Activated T-helper 1 cell treated with anti-CD3 and anti-CD28 coated beads, Interleukin-12 subunit alpha, Interleukin-12 subunit beta, Interleukin-2, Interleukin-4 antibody, amounts not matched to agents 30 ng/mL and 10 ng/mL and 1 ng/mL, durations not matched to agents 14 hours and 24 hours and 36 hours (primary cell): ENCODE measurements around the gene FOXB2. TPM values are rescaled to one million over a fixed set of nuclear protein-coding genes. Genes with fewer than 3 reads are reported as not detected.
A peak's percentile ranks its signal among the peaks of the same experiment; 100 is the strongest.

Experiments
- DNase-seq: peaks from one replicate; pipeline ENCODE4 v3.0.0; 2021; ENCODE audit warnings: low spot score
- H3K27ac Mint-ChIP-seq: one replicate; pipeline ENCODE4 v1.8.0; 2021; ENCODE audit warnings: mild to moderate bottlenecking, mixed read lengths
- H3K27me3 Mint-ChIP-seq: one replicate; pipeline ENCODE4 v1.8.0; 2022; ENCODE audit warnings: mild to moderate bottlenecking, moderate library complexity, mixed read lengths; ENCODE audit not compliant: insufficient read depth
- H3K36me3 Mint-ChIP-seq: one replicate; pipeline ENCODE4 v1.8.0; 2021; ENCODE audit warnings: low read depth, mixed read lengths
- H3K4me1 Mint-ChIP-seq: one replicate; pipeline ENCODE4 v1.8.0; 2021; ENCODE audit warnings: low read depth, mixed read lengths
- H3K4me3 Mint-ChIP-seq: one replicate; pipeline ENCODE4 v1.8.0; 2021; ENCODE audit warnings: mild to moderate bottlenecking, moderate library complexity, mixed read lengths
- H3K9me3 Mint-ChIP-seq: one replicate; pipeline ENCODE4 v1.8.0; 2021; ENCODE audit warnings: mixed read lengths
- intact Hi-C: fragments of 100-400 bp; cut with micrococcal nuclease; formaldehyde crosslinking; loops from one replicate; pipeline ENCODE4 v1.15.1; 2024
- total RNA-seq: library from RNA; stranded (reverse); gene quantifications from 2 replicates; pipeline ENCODE4 v1.2.3, GENCODE V29; 2022

Gene FOXB2
- total RNA-seq, 1 donor from 2014 or later, result not detected

GRCh38 chr9:77018058-77018968 is 1.1 kb upstream of the FOXB2 start:
- Mint-ChIP-seq H3K9me3 (peaks cover 6% of the 10 kb centered on the region), H3K27me3 (peaks cover 71% of the 10 kb centered on the region), H3K27ac (peak overlapping the region; percentile 84), H3K36me3 (peaks cover 4% of the 10 kb centered on the region), H3K4me1 (peaks cover 16% of the 10 kb centered on the region), H3K4me3 (no peak overlapping the region)
- no peak for DNase-seq
- intact Hi-C loops, result no loop called here

DNA sequence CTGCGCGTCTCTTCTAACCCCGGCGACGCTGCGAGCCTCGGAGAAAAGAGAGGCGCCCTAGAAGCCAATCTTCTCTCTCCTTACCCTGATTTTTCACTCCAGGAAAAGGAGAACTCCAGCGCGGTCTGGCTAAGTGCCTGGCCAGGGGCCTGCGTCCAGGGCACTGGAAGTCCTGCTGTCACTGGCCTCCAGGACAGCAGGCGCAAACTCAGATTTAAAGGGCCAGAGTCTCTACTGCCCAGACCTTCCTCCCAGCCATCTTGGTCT is 553 bp upstream of the FOXB2 start:
- no peak for DNase-seq
- intact Hi-C loops, result no loop called here
- no peak overlapping the region for H3K4me3 Mint-ChIP-seq

DNA sequence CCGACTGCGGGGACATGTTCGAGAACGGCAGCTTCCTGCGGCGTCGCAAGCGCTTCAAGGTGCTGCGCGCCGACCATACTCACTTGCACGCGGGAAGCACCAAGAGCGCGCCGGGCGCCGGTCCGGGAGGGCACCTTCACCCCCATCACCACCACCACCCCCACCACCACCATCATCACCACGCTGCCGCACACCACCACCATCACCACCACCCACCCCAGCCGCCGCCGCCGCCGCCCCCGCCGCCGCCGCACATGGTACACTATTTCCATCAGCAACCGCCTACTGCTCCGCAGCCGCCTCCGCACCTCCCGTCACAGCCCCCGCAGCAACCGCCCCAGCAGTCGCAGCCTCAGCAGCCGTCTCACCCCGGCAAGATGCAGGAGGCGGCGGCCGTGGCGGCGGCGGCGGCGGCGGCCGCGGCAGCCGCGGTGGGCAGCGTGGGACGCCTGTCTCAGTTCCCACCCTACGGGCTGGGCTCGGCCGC is 514 bp downstream of the FOXB2 start:
- DNase-seq, result no peak
- Mint-ChIP-seq H3K9me3 (peaks cover 6% of the 10 kb centered on the region), H3K27me3 (peaks cover 64% of the 10 kb centered on the region), H3K4me1 (peaks cover 16% of the 10 kb centered on the region), H3K36me3 (peaks cover 4% of the 10 kb centered on the region), H3K27ac (peak overlapping the region; percentile 67), H3K4me3 (no peak overlapping the region)
- intact Hi-C loops, result no loop called here

More for the DNA sequence above, 553 bp upstream of the FOXB2 start:
- Mint-ChIP-seq H3K4me1 (peaks cover 16% of the 10 kb centered on the region), H3K9me3 (peaks cover 6% of the 10 kb centered on the region), H3K27ac (peak overlapping the region; percentile 52), H3K27me3 (peaks cover 71% of the 10 kb centered on the region), H3K36me3 (peaks cover 4% of the 10 kb centered on the region)

DNA sequence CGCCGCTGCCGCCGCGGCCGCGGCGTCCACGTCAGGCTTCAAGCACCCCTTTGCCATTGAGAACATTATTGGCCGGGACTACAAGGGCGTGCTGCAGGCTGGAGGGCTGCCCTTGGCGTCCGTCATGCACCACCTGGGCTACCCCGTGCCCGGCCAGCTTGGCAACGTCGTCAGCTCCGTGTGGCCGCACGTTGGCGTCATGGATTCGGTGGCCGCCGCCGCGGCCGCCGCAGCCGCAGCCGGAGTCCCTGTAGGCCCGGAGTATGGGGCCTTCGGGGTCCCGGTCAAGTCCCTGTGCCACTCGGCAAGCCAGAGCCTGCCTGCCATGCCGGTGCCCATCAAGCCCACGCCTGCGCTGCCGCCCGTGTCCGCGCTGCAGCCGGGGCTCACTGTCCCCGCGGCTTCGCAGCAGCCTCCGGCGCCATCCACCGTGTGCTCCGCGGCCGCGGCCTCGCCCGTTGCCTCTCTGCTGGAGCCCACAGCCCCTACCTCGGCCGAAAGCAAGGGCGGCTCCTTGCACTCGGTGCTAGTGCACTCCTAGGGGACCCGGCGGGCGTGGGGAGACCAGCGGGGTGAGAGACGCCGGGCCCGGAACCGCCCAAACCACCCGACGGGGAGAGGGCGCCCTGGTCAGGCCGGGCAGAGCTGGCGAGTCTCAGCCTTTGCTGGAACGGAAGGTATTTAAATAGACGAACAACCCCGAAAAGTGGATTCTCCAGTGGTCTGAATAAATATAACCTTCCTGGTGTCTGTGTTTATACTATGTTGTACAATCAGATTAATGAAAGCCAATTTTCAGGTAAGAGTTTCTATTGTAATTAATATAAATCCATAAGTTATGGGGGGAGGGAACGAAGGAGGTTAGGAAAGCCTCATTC is 1.2 kb downstream of the FOXB2 start:
- Mint-ChIP-seq H3K9me3 (peaks cover 6% of the 10 kb centered on the region), H3K27ac (no peak overlapping the region), H3K4me3 (no peak overlapping the region), H3K27me3 (peaks cover 58% of the 10 kb centered on the region), H3K36me3 (peaks cover 4% of the 10 kb centered on the region), H3K4me1 (peaks cover 13% of the 10 kb centered on the region)
- intact Hi-C loops, result loop anchor here (1.0 kb wide), 1 partner anchor 8 kb away; no protein-coding TSS in a partner anchor
- DNase-seq, result no peak

DNA sequence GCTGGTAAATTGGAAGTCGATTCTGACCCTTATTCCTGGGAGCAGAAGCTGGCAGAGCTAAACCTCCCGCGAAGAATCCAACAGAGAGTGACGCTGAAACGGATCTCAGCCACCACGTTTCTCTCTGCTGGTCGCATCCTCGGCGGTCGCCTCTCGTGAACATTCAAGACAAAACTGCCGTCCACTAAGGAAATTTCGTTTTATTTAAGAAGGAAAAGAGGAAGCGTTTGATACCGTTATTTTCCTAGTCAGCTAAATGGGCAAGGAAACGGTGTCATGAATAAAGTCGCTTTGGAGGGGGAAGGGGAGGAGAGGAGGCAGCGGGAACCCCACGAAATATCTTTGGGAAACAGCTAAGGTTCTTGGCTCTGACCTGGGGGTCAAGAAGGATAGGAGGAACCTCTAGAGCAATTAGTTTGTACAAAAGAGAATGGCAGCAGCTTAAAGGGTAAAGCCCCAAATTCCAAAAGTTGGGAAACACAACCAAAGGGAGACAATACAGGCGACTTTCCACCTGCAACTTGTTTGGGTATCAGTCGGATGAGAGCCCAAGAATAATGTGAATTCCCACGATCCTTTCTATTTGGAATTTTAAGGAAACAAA is 1.9 kb downstream of the FOXB2 start:
- no peak overlapping the region for H3K27ac Mint-ChIP-seq
- H3K4me3 Mint-ChIP-seq, result no peak overlapping the region
- H3K27me3 Mint-ChIP-seq, result peaks cover 63% of the 10 kb centered on the region
- H3K9me3 Mint-ChIP-seq, result peaks cover 6% of the 10 kb centered on the region
- DNase-seq, result no peak
- intact Hi-C loops, result loop anchor here (1.0 kb wide), 1 partner anchor 9 kb away; no protein-coding TSS in a partner anchor
- peaks cover 4% of the 10 kb centered on the region for H3K36me3 Mint-ChIP-seq
- H3K4me1 Mint-ChIP-seq, result peaks cover 11% of the 10 kb centered on the region

- H3K4me1 Mint-ChIP-seq, result peaks cover 11% of the 10 kb centered on the region
- DNase-seq, result no peak
- intact Hi-C loops, result loop anchor here (1.0 kb wide), 1 partner anchor 10 kb away; no protein-coding TSS in a partner anchor
- peaks cover 4% of the 10 kb centered on the region for H3K36me3 Mint-ChIP-seq
- peak overlapping the region; percentile 83 for H3K27ac Mint-ChIP-seq
- no peak overlapping the region for H3K4me3 Mint-ChIP-seq
- peaks cover 6% of the 10 kb centered on the region for H3K9me3 Mint-ChIP-seq
- H3K27me3 Mint-ChIP-seq, result peaks cover 60% of the 10 kb centered on the region
Measured at GRCh38 chr9:77021922-77022782, 2.7 kb downstream of the FOXB2 start.

GRCh38 chr9:77022783-77023440 is 3.5 kb downstream of the FOXB2 start:
- Mint-ChIP-seq H3K27me3 (peaks cover 52% of the 10 kb centered on the region), H3K27ac (peak overlapping the region; percentile 83), H3K4me1 (peaks cover 8% of the 10 kb centered on the region), H3K36me3 (peaks cover 4% of the 10 kb centered on the region), H3K9me3 (peaks cover 2% of the 10 kb centered on the region), H3K4me3 (no peak overlapping the region)
- no peak for DNase-seq
- intact Hi-C loops, result no loop called here

- Mint-ChIP-seq H3K4me1 (peaks cover 5% of the 10 kb centered on the region), H3K27me3 (peaks cover 48% of the 10 kb centered on the region), H3K36me3 (peaks cover 4% of the 10 kb centered on the region), H3K9me3 (no peaks in the 10 kb centered on the region), H3K27ac (no peak overlapping the region), H3K4me3 (no peak overlapping the region)
- intact Hi-C loops, result no loop called here
- no peak for DNase-seq
Measured at GRCh38 chr9:77023726-77024125, 4.3 kb downstream of the FOXB2 start.

- Mint-ChIP-seq H3K27ac (no peak overlapping the region), H3K36me3 (peaks cover 4% of the 10 kb centered on the region), H3K27me3 (peaks cover 37% of the 10 kb centered on the region), H3K4me1 (peaks cover 5% of the 10 kb centered on the region), H3K9me3 (no peaks in the 10 kb centered on the region), H3K4me3 (no peak overlapping the region)
- DNase-seq, result no peak
- intact Hi-C loops, result no loop called here
Measured at GRCh38 chr9:77024776-77025545, 5.5 kb downstream of the FOXB2 start.

DNA sequence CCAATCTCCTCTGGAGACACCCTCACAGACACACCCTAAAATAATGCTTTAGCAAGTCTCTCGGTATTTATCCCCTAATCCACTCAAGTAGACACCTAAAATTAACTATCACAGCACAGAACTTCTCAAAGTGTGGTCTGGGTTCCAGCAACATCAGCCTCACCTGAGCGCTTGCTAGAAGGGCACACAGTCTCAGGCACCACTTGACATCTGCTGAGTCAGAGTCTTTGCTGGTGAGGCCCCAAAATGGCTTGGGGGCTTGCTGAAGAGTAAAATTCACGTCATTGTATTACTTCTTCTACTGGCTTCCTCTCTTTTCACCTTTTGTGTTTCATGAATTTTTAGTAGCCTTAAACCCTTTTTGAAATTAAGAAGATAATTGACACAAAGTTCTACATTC is 9.0 kb downstream of the FOXB2 start:
- H3K4me1 Mint-ChIP-seq, result no peaks in the 10 kb centered on the region
- intact Hi-C loops, result no loop called here
- H3K4me3 Mint-ChIP-seq, result no peak overlapping the region
- H3K27ac Mint-ChIP-seq, result no peak overlapping the region
- H3K9me3 Mint-ChIP-seq, result no peaks in the 10 kb centered on the region
- peaks cover 20% of the 10 kb centered on the region for H3K27me3 Mint-ChIP-seq
- H3K36me3 Mint-ChIP-seq, result no peaks in the 10 kb centered on the region
- DNase-seq, result no peak

- no peak for DNase-seq
- H3K27ac Mint-ChIP-seq, result no peak overlapping the region
- no peaks in the 10 kb centered on the region for H3K4me1 Mint-ChIP-seq
- H3K27me3 Mint-ChIP-seq, result peaks cover 17% of the 10 kb centered on the region
- intact Hi-C loops, result no loop called here
- no peaks in the 10 kb centered on the region for H3K9me3 Mint-ChIP-seq
- H3K36me3 Mint-ChIP-seq, result no peaks in the 10 kb centered on the region
- no peak overlapping the region for H3K4me3 Mint-ChIP-seq
Measured at GRCh38 chr9:77030045-77030444, 10.6 kb downstream of the FOXB2 start.
